Stimulated activated CD8-positive, alpha-beta memory T cell treated with anti-CD3 and anti-CD28 coated beads, Interleukin-4, amount 100 ng/mL, for 24 hours (primary cell): ENCODE data around the gene SESTD1.
"Not testable (repeated sequence)": the region's sequence is repeated elsewhere in the genome, so short reads cannot be mapped to it uniquely, and the experiment has no call there.

Source experiments
- DNase-seq: peaks from one replicate; pipeline ENCODE4 v3.0.0-alpha.2; 2020; ENCODE audit warnings: low read depth

SESTD1 gene

DNA sequence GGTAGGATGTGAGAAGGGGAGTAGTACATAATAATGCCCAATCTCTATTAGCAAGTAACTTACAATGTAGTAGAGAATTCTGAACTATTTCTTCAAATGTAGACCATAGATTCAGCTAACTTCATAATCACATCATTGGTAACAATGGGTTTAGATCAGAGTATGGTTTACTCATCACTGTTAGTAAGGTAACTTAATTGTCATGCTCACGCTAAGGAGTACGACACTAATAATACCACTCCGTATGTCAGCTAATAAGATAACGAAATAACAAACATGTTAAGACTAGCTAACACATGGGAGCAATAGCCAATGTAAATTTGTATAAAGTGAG is 158.3 kb downstream of the SESTD1 start:
- DNase-seq: no peak

DNA sequence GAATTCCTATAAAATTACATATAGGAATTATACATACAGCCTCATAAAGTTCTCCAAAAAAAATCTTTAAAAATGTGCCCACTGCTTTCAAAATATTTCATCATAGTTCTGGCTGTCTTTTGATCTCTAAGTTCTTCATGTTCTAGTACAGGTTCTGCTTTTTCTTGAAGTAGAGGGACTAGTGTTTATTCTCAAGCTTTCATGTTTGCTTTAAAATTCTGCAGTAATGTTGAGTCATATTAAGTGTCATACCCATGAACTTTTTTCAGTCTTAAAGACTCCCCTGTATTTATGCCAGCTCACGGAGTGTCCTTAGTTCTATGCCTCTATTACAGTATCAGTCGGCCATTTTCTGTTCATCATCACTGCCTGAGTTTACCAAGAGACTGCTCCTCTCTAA is 159.9 kb downstream of the SESTD1 start:
- DNase-seq: no peak

DNA sequence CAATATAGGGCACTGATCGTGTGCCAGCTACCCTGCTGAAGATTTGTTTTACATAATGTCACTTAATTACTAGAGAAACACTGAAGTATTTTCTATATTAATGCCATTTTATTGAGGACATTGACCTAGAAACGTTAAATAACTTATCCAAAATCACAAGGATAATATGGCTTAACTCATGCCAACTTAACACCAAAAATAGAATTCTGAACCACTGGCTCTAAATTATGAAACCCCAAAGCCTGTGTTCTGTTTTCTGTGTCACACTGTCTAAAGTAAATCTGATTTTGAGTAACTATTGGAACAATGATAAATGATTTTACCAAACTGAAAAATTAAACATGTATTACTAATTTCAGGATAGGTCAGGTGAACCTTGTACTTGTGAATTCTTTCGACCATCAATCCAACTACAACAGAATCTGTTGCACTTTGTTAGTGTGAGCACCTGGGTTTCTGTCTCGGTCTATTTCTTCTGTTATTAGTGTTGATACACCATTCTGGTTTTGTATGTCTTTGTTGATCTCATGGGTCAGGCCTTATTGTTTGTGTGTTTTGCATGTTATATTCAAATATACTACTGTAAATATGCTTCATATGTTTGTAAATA is 166.4 kb downstream of the SESTD1 start:
- DNase-seq: no peak

DNA sequence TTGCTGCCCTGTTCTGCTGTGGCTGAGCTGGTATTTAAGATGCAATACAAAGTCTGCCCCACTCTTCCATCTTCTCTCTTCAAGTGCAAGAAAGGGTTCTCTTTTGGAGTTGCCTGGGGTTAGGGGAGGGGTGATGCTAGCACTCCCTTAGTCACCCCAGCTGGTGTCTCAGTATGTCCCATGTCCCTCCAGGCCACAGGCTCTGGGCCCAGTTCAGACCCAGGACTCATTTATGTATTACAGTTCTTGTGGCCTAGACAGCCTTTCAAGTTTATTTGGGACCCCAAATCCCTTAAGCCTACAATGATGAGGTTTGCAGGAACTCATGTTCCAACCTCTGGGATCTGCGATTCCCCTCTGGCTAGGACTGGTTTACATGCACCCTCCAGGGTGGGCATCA is 167.5 kb downstream of the SESTD1 start:
- DNase-seq: no peak

DNA sequence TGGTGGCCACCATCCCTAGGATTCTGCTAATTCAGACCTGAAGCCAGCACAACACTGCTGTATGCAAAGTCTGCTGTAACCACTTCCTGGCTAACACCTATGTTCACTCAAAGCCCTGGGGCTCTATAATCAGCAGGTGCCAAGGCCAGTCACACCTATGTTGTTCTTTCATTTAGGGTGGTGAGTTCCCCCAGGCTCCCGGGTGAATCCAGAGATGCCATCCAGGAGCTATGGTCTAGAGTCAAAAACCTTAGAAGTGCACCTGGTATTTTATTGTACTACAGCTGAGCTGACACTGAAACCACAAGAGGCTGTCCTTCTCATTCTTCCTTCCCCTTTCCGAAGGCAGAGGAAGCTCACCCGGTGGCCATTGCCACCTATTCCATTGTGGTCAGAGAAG is 168.5 kb downstream of the SESTD1 start:
- no peak for DNase-seq

DNA sequence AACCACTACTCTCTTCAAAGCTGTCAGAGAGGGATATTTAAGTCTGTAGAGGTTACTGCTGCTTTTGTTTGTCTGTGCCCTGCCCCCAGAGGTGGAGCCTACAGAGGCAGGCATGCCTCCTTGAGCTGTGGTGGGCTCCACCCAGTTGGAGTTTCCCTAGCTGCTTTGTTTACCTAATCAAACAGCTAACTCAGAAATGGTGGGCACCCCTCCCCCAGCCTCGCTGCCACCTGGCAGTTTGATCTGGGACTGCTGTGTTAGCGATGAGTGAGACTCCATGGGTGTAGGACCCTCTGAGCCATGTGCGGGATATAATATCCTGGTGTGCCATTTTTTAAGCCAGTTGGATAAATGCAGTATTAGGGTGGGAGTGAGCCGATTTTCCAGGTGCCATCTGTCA is 171.7 kb downstream of the SESTD1 start:
- not testable (repeated sequence) for DNase-seq

DNA sequence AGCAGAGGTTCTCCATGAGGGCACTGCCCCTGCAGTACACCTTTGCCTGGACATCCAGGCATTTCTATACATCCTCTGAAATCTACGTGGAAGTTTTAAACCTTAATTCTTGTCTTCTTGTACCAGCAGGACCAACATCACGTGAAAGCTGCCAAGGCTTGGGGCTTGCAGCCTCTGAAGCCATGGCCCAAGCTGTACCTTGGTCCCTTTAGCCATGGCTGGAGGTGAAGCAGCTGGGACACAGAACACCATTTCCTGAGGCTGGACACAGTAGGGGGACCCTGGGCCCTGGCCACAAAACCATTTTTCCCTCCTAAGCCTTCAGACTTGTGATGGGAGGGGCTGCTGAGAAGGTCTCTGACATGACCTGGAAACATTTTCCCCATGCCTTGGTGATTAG is 181.9 kb downstream of the SESTD1 start:
- no peak for DNase-seq

DNA sequence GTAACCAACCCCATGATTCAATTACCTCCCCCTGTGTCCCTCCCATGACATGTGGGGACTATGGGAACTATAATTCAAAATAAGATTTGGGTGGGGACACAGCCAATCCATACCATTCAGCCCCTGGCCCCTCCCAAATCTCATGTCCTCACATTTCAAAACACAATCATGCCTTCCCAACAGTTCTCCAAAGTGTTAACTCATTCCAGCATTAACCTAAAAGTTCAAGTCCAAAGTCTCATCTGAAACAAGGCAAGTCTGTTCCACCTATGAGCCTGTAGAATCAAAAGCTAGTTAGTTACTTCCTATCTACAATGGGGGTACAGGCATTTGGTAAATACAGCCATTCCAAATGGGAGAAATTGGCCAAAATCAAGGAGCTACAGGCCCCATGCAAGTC is 182.7 kb downstream of the SESTD1 start:
- DNase-seq: no peak

DNA sequence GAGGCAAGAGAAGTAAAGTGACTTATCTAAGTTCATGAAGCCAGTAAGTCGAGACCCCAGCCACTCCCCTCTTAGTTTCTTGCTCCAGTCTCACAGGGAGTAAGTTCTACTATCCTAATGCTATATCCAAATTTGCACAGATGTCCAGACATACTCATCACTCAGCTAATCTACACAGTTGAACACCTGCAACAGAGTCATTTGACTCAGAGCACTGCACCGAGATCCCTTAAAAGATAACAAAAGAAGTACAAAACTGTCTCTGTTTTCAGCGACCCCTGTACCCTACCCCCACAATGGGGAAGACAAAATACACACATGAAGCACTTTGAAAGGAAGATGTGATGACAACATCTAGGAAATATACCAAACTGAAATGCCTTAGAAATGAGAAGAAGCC is 192.1 kb downstream of the SESTD1 start:
- no peak for DNase-seq

DNA sequence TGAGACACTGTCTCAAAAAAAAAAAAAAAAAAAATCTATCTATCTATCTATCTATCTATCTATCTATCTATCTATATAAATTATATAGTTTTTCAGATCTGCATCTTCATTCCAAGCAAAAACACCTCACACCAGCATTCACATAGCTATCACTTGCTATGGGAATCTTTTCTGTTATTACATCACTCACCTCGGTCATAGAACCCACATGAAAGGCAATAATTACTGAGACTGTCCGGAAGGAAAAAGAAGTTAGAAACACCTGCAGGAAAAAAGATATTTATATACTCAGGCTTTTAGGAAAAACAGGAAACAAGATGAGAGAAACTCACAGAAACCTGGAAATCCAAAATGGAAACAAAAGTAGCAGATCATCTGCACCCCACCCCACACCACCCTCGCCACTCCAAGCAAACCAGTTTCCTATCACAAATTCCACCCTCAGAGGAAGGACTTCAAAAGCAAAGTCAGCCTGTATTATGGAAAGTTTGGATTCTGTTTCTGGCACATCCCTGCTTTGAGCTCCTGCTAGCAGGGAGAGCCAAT is 192.7 kb downstream of the SESTD1 start:
- no peak for DNase-seq

DNA sequence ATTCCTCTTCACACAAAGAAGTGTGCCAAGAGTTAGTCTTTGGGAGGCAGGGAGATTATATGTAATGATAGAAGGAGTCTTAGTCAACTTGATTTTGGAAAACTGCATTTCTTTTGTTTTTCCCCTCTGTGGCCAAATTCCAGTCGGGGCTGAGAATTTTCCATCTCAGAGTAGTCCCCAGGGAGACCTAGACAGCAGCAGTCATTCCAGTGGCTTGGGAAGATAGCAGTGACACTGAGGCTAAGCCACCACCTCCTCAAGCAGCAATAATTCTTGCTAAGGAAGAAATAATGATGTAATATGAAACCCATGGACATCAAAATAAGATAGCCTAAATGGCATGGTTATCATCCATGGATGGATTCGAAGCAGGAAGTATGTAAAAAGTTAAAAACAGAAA is 193.7 kb downstream of the SESTD1 start:
- DNase-seq: no peak

DNA sequence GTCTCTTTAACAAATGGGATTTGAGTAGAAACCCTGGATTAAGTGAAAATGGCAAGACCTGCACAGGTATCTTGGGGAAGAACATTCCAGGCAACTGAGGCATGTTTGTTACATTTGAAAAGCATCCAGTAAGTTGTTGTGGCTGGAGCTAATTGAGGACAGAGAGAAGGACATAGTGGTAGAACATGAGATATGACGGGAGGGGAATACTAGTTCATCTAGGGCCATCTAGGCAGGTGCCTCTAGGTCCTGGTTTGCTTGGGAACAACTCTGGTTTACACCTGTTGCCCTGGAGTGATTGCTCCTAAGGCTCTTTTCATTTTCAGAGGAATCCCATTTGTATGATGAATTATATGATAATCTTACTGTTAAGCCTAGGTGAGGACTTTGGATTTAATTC is 194.9 kb downstream of the SESTD1 start:
- no peak for DNase-seq

DNA sequence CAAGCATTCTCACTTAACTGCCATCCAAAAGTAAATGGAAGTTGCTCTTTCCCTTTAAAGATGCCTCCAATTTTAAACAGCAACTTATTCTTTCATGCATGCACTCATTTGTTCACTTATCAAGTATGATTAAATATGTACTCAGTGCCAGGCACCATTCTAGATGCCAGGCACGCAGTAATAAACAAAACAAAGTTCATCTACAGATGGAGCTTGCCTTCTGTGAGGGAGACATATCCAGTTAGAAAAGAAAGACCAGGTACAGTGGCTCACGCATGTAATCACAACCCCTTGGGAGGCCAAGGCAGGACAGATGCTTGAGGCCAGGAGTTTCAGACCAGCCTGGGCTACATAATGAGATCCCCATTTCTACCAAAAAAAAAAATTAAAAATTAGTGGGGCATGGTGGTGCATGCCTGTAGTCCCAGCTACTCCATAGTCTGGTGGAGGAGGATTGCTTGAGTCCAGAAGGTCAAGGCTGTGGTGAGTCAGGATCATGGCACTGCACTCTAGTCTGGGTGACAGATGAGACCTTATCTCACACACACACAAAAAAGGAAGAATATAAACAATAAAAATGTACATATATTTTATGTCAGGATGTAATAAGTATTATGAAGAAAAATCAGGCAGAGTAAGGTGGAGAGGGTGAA is 195.5 kb downstream of the SESTD1 start:
- DNase-seq: no peak

DNA sequence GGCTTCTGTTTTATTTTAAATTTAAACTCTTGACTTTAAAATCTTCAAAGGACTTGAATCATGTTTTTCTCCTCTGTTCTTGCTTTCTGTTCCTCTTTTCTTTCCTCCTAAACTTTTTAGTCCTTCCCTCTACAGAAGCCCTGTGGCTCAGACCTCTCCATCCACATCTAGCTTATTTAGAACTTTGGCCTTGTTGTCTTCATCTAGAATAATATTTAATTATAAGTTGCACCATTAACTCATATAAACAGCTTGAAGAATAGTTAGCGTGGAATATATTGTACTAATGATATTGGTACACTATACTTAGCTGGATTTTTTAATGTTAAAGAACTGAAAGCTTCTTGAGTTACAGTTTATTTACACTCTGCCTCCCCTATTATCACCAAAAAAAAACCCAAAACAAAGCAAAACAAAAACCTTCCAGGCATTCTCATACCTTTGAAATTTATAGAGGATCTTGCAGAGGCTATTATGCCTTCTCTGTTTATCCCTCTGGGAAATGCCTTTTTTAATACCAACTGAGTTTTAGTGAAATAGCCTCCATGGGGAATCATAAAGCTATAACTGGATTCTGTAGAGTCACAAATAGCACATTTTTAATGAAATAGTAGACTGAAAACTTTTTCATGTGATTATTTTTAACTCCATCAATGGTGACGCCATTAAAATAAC is 205.5 kb downstream of the SESTD1 start:
- DNase-seq: no peak

DNA sequence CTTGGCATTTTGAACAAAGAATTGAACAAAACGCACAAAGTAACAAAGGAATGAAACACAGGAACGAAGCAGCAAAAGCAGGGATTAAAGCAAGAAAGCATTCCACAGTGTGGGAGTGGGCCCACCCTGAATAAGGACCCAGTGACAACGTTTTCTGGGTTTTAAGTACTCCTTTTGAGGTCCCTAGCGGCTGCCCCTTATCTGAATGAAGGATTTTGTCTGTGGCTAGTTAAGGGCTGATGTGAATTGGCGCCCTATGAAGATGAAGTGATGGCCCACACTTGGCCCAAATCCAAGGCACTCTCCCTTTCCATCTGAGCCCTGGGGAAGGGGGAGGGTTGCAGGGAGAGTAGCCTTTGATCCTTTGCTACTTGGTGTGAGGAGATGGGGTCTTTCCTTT is 206.9 kb downstream of the SESTD1 start:
- no peak for DNase-seq

DNA sequence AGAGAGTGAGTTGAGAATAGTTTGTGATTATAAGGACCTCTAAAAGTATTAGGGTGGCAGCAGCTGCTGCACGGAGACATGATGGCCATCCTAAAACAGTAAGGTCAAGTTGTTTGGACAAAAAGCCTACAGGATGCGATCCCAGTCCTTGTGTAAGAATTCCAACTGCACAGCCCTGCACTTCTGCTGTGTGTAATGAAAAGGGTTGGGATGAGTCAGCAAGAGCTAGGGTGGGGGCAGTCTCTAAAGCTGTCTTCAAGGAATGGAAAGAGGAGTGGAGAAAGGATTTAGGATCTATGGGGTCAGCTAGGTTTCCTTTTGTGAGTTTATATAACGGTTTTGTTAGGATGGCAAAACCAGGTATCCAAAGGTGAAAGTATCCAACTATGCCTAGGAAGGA is 211.1 kb downstream of the SESTD1 start:
- not testable (repeated sequence) for DNase-seq
